ENCODE data around the gene MMP21.

DNA sequence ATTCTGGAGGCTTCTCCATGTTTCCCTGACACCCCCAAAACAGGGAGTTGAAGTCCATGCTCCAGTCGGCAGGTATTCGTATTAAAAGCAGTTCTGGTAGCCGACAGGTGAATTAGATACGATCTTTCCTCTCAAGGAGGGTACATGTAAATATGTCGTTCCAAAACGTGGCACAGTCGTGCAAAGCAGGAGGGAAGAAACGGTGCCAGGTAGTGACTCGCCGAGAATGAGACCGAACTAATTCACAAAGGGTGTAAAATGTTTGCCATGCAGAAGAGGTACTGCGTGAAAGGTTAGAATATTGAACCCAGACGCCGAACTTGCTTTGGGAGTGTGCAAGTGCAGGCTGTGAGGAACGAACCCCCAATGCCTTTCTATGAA lies 55.6 kb downstream of the MMP21 start:
- TF ChIP-seq CTCF (IDR thresholded peaks at IDR 0.05) (no peak), POLR2A (IDR thresholded peaks at IDR 0.05) (no peak)

Measured in thyroid gland (tissue), 4 donors.